Dermis microvascular lymphatic vessel endothelial cell (primary cell): Measurements from ENCODE around the gene PHACTR2. TPM values are rescaled to one million over a fixed set of nuclear protein-coding genes. Genes with fewer than 3 reads are reported as not detected.
"Not testable (repeated sequence)": the region's sequence is repeated elsewhere in the genome, so short reads cannot be mapped to it uniquely, and the experiment has no call there.

Source experiments
- DNase-seq, 2 donors: peaks; one replicate each; pipeline versions ENCODE4 v3.0.0 to v3.0.0-alpha.2; 2010; ENCODE audit warnings: low read depth in 2 of 2
- total RNA-seq: library from RNA; depleted of rRNA; stranded (reverse); fragments of >200 nt; gene quantifications from 2 replicates; pipeline ENCODE4 v1.2.1, GENCODE V29; 2014

The PHACTR2 gene
- 163 and 199 TPM in 2 replicates for total RNA-seq

DNA sequence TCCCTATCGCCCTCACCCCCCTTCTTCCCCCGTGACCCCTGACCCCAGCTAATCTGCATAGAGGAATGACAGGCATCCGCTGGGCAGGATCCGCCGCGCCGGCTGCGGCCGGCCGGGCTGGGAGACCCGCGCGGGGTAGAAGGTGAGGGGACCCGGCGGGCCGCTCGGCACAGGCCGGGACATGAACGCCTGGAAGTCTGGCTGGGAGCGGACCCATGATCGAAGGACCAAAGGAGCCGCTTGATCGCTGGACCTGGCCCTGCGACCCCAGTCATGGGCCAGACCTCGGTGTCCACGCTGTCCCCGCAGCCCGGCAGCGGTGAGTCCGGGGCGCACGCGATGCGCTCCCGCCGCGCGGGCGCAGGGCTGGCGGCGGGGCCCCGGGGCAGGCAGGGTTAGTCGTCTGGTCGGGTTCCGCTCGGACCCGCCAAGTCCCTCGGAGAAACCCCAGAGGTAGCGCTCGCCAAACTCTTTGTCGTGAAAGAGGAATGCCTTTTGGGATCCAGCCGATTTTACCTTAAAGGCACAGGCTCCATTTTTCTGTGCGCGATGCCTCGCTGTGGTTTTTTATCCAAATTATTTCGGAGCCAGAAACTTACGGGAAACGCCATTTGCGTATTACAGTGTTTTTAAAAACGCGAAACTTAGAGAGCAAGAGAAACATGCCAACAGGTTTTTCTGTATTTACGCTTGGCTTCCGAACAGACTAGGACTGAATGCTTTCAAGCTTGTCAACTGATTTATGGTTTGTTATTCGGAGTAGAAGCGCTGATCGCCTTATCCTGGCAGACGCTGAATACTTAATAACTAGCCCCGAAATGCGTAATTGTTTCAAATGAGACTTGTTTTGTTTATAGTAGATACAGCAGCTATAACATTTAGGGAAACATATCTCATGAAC is at the start of gene PHACTR2:
Gene PHACTR2 (plus strand): TSS at position 75 of the 901 bp plus-strand sequence. CDS start 199 bp downstream, at position 274.
- peak; percentile 74 to 86 for DNase-seq

DNA sequence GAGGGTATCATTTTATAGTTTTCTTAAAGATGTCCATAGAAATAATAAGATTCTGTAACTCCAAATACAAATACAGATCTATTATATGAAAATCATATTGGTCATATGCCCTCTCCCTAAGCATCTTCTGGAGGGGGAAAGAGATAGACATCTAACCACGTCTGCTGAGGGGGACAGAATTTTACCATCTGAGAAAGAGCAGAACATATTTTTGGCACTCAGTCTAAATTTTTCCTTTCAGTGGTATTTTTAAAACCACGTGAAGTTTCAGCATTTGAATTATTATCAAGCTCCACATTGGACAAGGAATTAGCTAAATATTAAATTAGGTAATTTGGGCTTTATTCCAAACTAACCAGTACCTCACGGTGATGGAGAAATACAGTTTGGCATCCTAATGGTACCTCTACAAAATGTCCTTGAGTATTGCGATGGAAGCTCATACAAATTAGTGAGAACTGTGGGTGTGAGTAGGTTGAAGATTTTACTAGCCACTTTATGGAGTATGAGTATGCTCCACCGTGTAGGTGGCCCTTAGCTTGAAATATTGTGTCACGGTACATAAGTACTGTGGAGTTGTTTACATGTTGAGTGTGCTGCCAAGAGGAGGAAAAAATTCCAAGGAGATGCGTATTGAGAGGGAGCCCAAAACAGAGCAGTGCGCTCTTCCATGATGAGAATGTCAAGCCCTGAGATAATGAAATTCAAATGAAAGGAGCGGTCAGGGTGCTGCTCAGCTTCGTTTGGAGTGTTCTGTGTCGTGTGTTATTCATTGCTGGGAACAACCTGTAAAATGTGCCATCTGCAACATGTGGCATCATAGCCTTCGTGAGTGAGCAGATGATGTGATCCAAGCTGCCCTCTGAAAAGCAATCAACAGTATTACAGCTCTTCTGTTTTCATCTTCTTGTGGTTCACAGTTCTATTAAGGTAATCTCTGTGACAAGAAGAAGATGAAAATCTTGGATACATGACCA is 48.4 kb upstream of the PHACTR2 start:
- no peak for DNase-seq

DNA sequence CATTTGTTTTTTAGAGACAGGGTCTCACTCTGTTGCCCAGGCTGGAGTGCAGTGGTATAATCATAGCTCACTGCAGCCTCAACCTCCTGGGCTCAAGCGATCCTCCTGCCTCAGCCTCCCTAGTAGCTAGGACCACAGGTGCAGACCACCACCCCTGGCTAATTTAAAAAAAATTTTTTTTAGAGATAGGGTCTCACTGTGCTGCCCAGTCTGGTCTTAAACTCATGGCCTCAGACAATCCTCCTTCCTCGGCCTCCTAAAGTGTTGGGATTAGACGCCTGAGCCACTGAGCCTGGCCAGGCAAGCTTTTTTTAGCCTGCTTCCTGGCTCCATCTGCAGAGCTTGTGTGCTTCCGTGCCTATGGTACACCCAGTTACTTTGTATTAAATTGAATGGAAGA is 46.6 kb upstream of the PHACTR2 start:
- DNase-seq, result not testable (repeated sequence)

GRCh38 chr6:143632894-143633293 is 44.9 kb upstream of the PHACTR2 start:
- DNase-seq, result no peak

DNA sequence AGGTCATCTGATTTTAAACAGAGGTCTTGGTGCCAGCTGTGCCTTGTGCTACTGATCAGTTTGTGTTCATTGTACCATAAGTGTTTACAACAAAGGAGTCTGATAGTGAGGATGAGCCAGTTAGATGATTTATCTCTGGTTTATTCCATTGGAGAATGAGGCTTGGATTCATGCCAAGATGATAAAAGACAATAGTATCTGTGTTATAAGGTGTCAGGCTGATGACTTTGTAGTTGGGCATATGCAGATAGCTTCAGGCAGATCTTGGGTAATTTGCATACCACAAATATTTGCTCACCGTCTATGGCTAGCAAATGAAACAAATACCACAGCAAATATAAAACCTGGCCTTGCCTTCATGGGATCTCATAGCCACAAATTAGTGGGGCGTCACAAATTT is 43.3 kb upstream of the PHACTR2 start:
- peak; percentile 15 to 19 for DNase-seq

DNA sequence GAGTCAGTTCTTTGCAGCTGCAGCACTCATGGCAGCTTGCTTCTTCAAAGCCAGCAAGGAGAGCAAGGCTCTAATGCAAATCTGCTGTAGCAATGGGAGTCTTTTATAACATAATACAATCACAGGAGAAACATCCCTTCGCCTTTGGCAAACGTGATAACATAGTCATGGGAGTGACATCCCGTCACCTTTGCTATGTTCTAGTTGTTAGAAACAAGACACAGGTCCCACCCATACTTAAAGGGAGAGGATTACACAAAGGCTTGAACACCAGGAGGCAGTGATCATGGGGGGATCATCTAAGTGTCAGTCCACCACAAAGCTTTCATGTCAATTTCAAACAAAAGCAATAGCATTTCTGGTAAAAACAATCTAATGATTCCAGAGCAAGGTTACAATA is 40.1 kb upstream of the PHACTR2 start:
- DNase-seq, result no peak

- no peak for DNase-seq
These were observed 35.4 kb upstream of the PHACTR2 start for GRCh38 chr6:143642403-143642802.

DNA sequence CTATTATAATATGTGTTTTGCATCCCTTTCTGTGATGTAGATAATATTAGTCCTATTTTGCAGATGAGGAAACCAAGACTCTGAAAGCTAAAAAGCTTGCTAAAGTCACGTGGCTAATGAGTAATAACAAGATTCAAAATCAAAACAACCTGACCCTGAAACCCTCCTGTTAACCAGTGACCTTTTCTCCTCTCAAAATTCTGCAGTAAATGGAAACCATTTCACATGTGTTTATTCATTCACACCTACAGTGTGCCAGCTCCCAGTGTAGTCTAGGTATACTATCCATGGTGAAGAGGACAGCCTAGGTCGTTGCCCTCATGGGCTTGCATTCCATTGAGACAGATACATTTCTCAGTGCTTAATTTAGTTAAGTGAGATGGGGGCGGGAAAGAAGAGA is 30.6 kb upstream of the PHACTR2 start:
- no peak for DNase-seq

- DNase-seq, result no peak
These were observed 30.0 kb upstream of the PHACTR2 start for GRCh38 chr6:143647732-143648131.

- DNase-seq, result not testable (repeated sequence)
These were observed 28.4 kb upstream of the PHACTR2 start for GRCh38 chr6:143649319-143649718.

GRCh38 chr6:143651328-143651727 is 26.4 kb upstream of the PHACTR2 start:
- not testable (repeated sequence) for DNase-seq

- DNase-seq, result no peak
These were observed 24.9 kb upstream of the PHACTR2 start for GRCh38 chr6:143652841-143653331.

- no peak for DNase-seq
These were observed 22.2 kb upstream of the PHACTR2 start for GRCh38 chr6:143655541-143655940.

DNA sequence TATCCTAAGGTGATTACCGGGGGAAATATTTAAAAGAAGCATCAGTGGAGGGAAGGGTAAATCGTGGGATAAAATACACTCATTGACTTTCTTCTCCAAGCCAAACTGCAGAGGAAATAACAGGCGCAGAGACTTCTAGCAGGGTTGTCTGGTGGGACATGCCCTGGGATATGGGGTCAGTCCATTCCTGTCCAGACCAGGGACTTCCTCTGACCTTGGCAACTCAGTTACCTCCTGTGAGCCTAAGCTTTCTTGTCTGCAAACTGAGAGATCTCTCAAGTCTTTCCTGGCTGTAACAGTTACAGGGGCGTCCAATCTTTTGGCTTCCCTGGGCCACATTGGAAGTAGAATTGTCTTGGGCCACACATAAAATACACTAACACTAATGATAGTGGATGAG is 21.7 kb upstream of the PHACTR2 start:
- DNase-seq, result no peak

DNA sequence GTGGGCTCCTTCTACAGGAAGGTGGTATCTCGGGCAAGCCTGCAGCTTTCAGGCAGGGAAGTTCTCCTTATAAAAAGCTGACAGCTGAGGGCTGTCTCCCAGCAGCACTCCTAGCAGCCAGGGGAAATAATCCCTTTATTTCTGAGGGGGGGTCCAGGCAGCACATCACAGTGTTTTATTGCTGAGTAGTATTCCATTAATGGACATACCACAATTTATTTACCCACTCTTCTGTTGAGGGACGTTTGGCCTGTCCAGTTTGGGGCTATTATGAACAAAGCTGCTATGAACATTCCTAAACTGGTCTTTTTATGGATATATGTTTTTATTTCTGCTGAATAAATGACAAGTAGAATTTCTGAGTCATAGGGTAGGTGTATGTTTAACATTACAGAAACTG is 20.0 kb upstream of the PHACTR2 start:
- no peak for DNase-seq

DNA sequence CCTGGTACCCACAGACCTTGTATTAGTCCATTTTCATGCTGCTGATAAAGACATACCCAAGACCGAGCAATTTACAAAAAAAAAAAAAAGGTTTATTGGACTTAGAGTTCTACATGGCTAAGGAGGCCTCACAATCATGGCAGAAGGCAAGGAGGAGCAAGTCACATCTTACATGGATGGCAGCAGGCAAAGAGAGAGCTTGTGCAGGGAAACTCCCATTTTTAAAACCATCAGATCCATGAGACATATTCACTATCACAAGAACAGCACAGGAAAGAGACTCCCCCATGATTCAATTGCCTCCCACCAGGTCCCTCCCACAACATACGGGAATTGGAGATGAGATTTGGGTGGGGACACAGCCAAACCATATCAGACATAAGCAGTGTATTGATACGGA is 17.6 kb upstream of the PHACTR2 start:
- not testable (repeated sequence) for DNase-seq

GRCh38 chr6:143664171-143664570 is 13.6 kb upstream of the PHACTR2 start:
- no peak for DNase-seq

GRCh38 chr6:143666007-143666406 is 11.8 kb upstream of the PHACTR2 start:
- not testable (repeated sequence) for DNase-seq

GRCh38 chr6:143669483-143669882 is 8.3 kb upstream of the PHACTR2 start:
- not testable (repeated sequence) for DNase-seq

- DNase-seq, result peak in 1 of 2 donors; percentile 85
These were observed 4.1 kb upstream of the PHACTR2 start for GRCh38 chr6:143673669-143674068.

DNA sequence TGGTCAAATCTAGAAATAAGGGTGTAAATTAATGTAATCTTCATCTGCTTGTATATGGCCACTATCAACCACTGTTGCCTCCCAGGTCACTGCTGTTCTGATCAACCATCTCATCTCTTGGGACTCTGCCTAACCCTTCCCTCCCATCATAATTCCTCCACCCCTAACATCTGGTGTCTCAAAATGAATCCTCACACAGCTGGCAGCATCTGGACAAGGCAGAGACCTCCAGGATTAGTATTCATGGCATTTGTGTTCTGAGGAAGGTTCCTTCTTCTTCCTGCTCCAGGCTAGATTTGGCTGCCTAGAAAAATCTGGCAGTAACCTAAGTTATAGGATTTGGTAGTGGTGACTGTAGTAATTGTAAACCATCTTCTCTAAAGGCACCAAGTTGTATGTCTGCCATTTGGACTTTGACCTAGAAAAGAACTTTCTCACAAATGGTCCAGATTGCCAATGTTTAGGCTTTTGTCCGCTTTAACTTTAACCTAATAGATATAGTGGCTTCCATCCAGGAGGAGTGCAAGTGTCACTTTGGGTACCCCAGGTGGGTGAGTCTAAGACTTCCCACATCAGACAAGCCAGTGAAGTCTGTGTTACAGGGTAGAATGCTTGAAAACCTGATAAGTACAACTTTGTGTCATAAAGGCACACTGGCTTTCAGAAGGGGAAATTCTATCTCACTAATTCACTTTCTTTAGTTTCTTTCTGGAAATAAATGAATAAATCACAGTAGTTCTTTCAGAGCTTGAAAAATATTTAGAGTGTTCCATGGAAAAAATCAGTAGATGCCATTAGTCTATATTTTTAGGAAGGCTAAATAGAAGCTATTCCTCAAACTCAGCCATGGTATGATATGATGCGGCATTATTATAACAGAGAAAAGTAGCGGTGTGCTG is 3.0 kb upstream of the PHACTR2 start:
- DNase-seq, result no peak
